ENCODE results near the gene DLL3.
A peak's percentile ranks its signal among the peaks of the same experiment; 100 is the strongest.
"Not testable (repeated sequence)": the region's sequence is repeated elsewhere in the genome, so short reads cannot be mapped to it uniquely, and the experiment has no call there.

Gene DLL3, protein sequence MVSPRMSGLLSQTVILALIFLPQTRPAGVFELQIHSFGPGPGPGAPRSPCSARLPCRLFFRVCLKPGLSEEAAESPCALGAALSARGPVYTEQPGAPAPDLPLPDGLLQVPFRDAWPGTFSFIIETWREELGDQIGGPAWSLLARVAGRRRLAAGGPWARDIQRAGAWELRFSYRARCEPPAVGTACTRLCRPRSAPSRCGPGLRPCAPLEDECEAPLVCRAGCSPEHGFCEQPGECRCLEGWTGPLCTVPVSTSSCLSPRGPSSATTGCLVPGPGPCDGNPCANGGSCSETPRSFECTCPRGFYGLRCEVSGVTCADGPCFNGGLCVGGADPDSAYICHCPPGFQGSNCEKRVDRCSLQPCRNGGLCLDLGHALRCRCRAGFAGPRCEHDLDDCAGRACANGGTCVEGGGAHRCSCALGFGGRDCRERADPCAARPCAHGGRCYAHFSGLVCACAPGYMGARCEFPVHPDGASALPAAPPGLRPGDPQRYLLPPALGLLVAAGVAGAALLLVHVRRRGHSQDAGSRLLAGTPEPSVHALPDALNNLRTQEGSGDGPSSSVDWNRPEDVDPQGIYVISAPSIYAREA

DNA sequence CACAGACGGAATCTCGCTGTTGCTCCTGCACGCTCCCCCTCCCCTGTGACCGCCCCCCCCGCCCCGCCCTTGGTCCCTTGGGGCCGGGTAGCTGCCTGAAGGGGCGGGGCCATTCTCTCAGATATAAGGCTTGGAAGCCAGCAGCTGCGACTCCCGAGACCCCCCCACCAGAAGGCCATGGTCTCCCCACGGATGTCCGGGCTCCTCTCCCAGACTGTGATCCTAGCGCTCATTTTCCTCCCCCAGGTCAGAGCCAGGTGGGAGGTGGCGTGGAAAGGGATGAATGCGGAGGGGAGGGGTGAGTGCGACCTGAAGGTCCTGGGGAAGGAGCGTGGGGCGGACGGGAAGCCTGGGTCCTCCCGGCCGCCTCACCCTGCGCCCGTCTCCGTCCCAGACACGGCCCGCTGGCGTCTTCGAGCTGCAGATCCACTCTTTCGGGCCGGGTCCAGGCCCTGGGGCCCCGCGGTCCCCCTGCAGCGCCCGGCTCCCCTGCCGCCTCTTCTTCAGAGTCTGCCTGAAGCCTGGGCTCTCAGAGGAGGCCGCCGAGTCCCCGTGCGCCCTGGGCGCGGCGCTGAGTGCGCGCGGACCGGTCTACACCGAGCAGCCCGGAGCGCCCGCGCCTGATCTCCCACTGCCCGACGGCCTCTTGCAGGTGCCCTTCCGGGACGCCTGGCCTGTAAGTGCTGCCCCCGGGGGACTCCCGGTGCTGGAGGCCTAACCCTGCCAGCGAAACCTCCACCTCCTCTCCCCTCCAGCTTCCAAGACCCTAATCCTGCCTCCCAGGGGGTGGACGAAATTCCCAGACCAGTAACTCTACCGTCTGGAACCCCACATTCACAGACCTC, at the start of gene DLL3:
TSS of gene DLL3 (plus strand) at position 150 of the 845 bp plus-strand sequence. CDS start at position 178, 28 bp downstream.
- peak within 1 kb of the TSS; percentile 76 for H3K4me3 Mint-ChIP-seq
- peak; percentile 43 for ATAC-seq (ENCODE audit: low read depth)
- H3K27me3 Mint-ChIP-seq, result peaks cover 23% of the 10 kb centered on the region
- H3K4me1 Mint-ChIP-seq, result peaks cover 24% of the 10 kb centered on the region
- no peaks in the 10 kb centered on the region for H3K9me3 Mint-ChIP-seq
- no peaks in the 10 kb centered on the region for H3K36me3 Mint-ChIP-seq
- no peak within 1 kb of the TSS for H3K27ac Mint-ChIP-seq
- peak in 1 of 2 donors; percentile 49 for DNase-seq (ENCODE audit: low spot score in 2 of 2)

DNA sequence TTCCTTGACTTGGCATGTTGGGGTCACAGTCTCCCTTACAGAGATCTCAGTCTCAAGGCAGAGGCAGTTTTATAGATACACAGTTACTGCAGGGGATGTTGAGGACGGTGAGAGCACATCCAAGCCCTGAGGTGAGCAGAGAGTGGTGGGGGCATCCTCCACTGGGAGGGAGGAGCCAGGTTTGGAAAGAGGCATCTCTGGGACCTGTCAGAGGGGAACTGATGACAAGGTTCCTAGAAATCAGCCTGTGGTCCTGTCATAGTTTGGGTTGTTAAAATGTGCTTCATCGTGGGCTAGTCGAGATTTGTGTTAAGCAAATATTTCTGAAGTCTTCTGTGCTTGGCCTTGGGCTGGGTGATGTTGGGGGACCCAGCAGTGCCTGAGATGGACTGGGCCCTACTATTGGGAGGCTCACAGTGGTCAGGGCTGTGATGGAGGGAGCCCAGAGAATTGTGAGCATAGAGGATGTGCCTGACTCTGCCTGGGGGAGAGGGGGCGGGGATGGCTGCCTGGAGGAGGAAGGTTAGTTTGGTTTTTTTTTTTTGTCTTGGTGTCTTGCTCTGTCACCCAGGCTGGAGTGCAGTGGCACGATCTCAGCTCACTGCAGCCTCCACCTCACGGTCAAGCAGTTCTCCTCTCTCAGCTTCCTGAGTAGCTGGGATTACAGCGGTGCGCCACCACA, 49.5 kb upstream of the DLL3 start:
- Mint-ChIP-seq H3K36me3 (peaks cover 29% of the 10 kb centered on the region), H3K9me3 (no peaks in the 10 kb centered on the region), H3K27me3 (no peaks in the 10 kb centered on the region), H3K27ac (peak overlapping the region; percentile 88), H3K4me3 (peak overlapping the region; percentile 74), H3K4me1 (peaks cover 56% of the 10 kb centered on the region)
- no peak for DNase-seq (ENCODE audit: low spot score in 2 of 2)
- no peak for ATAC-seq (ENCODE audit: low read depth)

DNA sequence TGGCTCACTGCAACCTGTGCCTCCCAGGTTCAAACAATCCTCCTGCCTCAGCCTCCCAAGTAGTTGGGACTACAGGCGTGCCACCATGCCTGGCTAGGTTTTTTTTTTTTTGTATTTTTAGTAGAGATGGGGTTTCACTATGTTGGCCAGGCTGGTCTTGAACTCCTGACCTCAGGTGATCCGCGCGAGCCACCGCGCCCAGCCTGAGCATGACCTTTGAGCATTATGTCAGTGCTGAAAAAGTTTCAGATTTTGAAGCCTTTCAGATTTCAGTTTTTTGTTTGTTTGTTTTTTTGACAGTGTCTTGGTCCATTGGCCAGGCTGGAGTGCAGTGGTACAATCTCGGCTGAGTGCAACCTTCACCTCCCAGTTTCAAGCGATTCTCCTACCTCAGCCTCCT, 47.5 kb upstream of the DLL3 start:
- H3K27me3 Mint-ChIP-seq; H3K4me3 Mint-ChIP-seq; ATAC-seq (ENCODE audit: low read depth); H3K9me3 Mint-ChIP-seq; DNase-seq (ENCODE audit: low spot score in 2 of 2): not testable (repeated sequence)
- H3K27ac Mint-ChIP-seq, result peak overlapping the region; percentile 32
- peaks cover 33% of the 10 kb centered on the region for H3K36me3 Mint-ChIP-seq
- H3K4me1 Mint-ChIP-seq, result peaks cover 54% of the 10 kb centered on the region

DNA sequence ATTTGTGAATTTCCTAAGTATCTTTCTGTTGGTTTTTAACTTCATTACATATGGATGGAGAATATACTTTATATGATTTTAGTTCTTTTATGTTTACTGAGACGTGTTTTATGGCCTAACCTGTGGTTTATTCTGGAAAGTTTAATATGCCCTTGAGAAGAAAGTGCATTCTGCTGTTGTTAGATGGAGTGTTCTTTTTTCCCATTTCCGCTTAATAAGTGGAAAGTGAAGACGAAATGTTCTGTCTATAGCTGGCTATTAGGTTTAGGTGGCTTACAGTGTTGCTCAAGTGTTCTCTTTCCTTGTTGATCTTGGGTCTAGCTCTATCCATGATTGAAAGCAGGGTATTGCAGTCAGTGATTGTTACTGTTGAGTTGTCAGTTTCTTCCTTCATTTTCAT, 35.3 kb upstream of the DLL3 start:
- Mint-ChIP-seq H3K4me1 (peaks cover 4% of the 10 kb centered on the region), H3K27me3 (no peaks in the 10 kb centered on the region), H3K36me3 (peaks cover 38% of the 10 kb centered on the region), H3K27ac (no peak overlapping the region), H3K4me3 (no peak overlapping the region), H3K9me3 (no peaks in the 10 kb centered on the region)
- ATAC-seq (ENCODE audit: low read depth), result no peak
- DNase-seq (ENCODE audit: low spot score in 2 of 2), result no peak

DNA sequence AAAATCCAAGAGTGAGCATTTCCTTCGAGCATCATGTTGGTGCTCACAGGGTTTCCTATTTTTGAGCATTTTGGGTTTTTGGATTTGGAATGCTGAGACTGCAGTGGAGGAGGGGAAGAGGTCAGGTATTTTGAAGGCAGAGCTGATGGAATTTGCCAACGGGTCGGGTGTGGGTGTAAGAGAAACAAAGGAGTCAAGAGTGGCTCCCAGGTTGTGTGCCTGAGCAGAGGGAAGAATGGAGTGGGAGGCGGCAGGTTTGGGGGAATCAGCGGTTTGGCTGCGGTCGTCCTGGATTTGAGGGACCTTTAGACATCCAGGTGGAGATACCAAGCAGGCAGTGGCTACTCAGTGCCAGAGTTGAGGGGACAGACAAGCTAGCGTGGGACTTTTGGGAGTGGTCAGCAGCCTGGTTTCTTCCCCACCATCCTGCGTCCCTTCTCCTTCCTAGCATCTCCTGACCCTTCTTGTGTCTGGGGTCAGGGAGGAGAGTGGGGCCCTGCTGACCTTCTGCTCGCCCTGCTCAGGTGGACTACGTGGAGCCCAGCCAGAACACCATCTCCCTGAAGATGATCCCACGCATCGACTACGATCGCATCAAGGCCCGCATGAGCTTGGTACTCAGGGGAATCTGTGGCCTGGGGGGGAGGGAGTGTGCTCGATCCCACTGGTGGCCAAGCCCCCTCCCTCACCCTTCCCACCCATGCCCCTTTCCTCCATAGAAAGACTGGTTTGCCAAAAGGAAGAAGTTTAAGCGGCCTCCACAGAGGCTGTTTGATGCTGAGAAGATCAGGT, 32.6 kb upstream of the DLL3 start:
- Mint-ChIP-seq H3K36me3 (peaks cover 35% of the 10 kb centered on the region), H3K9me3 (no peaks in the 10 kb centered on the region), H3K4me1 (no peaks in the 10 kb centered on the region), H3K4me3 (no peak overlapping the region), H3K27ac (no peak overlapping the region), H3K27me3 (no peaks in the 10 kb centered on the region)
- ATAC-seq (ENCODE audit: low read depth) (no peak), DNase-seq (ENCODE audit: low spot score in 2 of 2) (no peak)

DNA sequence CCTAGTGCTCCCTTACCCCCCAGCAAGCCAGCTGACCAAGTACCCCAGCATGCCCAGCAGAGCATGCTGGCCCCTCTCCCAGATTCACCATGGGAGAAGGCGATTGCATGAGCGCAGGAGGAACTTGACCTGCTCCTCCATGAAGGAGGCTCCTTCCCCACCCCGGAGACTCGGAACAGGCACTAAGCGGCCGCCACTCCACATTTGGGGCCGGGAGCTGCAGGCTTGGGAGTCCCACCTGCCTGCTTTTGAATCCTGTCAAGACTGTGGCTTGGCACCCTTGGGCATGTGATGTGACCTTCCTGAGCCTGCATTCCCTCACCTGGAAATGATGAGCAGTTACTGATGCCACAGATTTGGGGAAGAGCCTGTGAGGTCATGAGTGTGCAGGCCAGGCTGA, 30.8 kb upstream of the DLL3 start:
- DNase-seq (ENCODE audit: low spot score in 2 of 2), result no peak
- Mint-ChIP-seq H3K9me3 (no peaks in the 10 kb centered on the region), H3K36me3 (peaks cover 42% of the 10 kb centered on the region), H3K27me3 (no peaks in the 10 kb centered on the region), H3K4me3 (no peak overlapping the region), H3K27ac (no peak overlapping the region), H3K4me1 (peaks cover 3% of the 10 kb centered on the region)
- no peak for ATAC-seq (ENCODE audit: low read depth)

DNA sequence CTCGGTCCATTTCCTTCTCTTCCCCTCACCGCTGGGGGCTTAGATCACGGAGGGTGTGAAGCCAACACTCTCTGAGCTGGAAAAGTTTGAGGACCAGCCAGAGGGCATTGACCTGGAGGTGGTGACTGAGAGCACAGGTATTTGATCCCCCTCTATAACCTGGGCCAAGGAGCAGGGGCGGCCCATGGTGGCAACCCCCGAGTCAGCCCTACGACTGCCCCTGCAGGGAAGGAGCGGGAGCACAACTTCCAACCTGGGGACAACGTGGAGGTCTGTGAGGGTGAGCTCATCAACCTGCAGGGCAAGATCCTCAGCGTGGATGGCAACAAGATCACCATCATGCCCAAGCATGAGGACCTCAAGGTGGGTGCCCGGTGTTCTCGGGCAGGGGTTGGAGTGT, 29.7 kb upstream of the DLL3 start:
- Mint-ChIP-seq H3K27me3 (no peaks in the 10 kb centered on the region), H3K4me1 (peaks cover 5% of the 10 kb centered on the region), H3K27ac (peak overlapping the region; percentile 24), H3K9me3 (no peaks in the 10 kb centered on the region), H3K4me3 (no peak overlapping the region), H3K36me3 (peaks cover 40% of the 10 kb centered on the region)
- ATAC-seq (ENCODE audit: low read depth), result no peak
- DNase-seq (ENCODE audit: low spot score in 2 of 2), result no peak

DNA sequence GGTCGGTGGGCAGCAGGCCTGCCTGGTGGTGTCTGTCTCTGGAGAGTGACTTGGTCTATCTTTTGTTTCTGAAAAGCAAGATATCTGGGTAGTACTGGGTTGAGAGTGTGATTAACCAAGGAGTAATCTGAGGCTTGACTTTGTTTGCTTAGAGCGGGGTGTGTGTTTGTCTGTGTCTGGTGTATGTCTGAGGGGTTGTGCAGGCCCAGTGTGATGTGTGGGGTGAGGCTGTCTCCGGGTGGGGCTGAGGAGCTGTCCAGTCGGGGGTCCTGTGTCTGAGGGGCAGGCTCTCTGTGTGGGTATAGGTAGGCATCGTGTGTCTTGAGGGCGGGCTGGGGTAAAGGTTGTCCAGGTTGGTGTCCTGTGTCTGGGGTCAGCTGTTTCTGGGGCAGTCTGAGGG, 29.2 kb upstream of the DLL3 start:
- Mint-ChIP-seq H3K27ac (peak overlapping the region; percentile 24), H3K4me1 (peaks cover 9% of the 10 kb centered on the region), H3K36me3 (peaks cover 46% of the 10 kb centered on the region), H3K9me3 (no peaks in the 10 kb centered on the region), H3K27me3 (no peaks in the 10 kb centered on the region), H3K4me3 (no peak overlapping the region)
- no peak for ATAC-seq (ENCODE audit: low read depth)
- no peak for DNase-seq (ENCODE audit: low spot score in 2 of 2)

DNA sequence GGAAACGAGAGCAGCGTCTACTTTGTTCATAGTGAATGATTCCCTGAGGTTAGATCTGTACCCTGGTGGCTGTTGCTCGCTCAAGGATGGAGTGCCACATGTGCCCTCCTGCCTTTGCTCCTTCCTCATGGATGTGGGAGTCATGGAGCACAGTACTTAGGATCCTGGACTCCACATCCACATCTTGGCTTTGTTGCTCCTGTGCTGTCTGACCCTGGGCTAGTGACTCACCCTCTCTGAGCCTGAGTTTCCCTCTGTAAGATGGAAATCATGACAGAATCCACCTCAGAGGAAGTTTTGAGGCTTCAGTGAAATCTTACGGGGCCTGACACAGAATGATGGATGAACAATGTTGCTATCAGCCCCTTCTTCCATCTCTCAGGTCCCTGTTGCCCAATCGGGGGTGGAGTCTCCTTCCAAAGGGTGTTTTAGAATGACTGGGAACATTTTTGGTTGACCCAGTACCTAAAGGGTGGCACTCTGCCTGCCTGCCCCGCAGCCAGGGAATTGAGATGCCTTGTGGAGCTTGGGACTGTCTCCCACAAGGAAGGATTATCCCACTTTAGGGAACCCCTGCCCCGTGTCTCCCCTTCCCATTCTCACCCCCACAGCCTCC, 27.9 kb upstream of the DLL3 start:
- Mint-ChIP-seq H3K4me1 (peaks cover 9% of the 10 kb centered on the region), H3K27ac (no peak overlapping the region), H3K27me3 (no peaks in the 10 kb centered on the region), H3K4me3 (no peak overlapping the region), H3K9me3 (no peaks in the 10 kb centered on the region), H3K36me3 (peaks cover 45% of the 10 kb centered on the region)
- ATAC-seq (ENCODE audit: low read depth) (no peak), DNase-seq (ENCODE audit: low spot score in 2 of 2) (no peak)

DNA sequence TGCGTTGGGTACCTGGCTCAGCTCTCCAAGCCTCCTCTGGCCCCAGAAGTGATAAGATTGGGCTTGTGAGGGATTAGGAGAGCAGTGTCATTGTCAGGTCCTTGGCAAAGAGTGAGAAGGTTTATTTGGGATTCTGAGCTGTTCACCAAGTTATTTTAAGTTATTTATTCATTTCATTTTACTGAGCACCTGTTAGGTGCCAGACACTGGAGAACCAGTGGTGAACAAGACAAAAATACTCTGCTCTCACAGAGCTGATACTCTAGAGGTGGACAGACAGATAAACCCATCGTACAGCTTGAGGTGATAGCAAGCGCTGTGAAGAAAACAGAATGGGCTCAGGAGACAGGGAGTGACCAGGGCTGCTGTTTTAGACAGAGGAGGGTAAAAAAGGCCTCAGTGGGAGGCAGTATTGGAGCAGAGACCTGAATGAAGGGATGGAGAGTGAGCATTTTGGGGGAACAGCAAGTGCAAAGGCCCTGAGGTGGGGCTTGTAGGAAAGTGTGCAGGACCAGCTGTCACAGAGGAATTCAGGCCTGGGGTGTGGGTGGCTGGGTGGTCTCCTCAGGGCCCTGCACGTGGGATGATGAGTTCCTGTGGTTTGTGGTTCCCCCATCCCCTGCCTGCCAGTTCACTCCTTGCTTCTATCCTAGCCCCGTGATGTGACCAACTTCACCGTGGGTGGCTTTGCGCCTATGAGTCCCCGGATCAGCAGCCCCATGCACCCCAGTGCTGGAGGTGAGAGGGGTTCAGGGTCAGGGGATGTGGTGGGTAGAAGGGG, 26.8 kb upstream of the DLL3 start:
- Mint-ChIP-seq H3K27ac (no peak overlapping the region), H3K4me3 (no peak overlapping the region), H3K27me3 (no peaks in the 10 kb centered on the region), H3K9me3 (no peaks in the 10 kb centered on the region), H3K4me1 (peaks cover 9% of the 10 kb centered on the region), H3K36me3 (peaks cover 44% of the 10 kb centered on the region)
- ATAC-seq (ENCODE audit: low read depth) (no peak), DNase-seq (ENCODE audit: low spot score in 2 of 2) (no peak)

DNA sequence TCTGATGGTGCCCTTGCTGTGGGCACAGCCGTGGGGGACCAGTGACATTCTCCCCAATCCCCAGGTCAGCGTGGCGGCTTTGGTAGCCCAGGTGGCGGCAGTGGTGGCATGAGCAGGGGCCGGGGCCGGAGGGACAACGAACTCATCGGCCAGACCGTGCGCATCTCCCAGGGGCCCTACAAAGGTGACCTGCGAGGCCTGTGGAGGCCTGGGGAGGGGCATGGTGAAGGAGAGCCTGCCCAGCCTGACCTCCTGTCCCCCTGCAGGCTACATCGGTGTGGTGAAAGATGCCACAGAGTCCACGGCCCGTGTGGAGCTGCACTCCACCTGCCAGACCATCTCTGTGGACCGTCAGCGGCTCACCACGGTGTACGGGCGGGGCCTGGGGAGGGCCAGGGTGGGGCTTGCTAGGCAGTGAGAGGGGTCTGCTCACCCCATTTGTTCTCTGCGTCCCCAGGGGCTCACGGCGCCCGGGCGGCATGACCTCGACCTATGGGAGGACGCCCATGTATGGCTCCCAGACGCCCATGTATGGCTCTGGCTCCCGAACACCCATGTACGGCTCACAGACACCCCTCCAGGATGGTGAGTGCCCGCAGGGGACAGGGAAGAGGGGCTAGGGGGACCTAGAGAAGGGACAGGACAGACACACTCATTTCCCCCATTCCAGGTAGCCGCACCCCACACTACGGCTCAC, 25.9 kb upstream of the DLL3 start:
- DNase-seq (ENCODE audit: low spot score in 2 of 2), result no peak
- peaks cover 9% of the 10 kb centered on the region for H3K4me1 Mint-ChIP-seq
- H3K9me3 Mint-ChIP-seq, result no peaks in the 10 kb centered on the region
- no peak overlapping the region for H3K27ac Mint-ChIP-seq
- peaks cover 44% of the 10 kb centered on the region for H3K36me3 Mint-ChIP-seq
- no peaks in the 10 kb centered on the region for H3K27me3 Mint-ChIP-seq
- no peak for ATAC-seq (ENCODE audit: low read depth)
- no peak overlapping the region for H3K4me3 Mint-ChIP-seq

DNA sequence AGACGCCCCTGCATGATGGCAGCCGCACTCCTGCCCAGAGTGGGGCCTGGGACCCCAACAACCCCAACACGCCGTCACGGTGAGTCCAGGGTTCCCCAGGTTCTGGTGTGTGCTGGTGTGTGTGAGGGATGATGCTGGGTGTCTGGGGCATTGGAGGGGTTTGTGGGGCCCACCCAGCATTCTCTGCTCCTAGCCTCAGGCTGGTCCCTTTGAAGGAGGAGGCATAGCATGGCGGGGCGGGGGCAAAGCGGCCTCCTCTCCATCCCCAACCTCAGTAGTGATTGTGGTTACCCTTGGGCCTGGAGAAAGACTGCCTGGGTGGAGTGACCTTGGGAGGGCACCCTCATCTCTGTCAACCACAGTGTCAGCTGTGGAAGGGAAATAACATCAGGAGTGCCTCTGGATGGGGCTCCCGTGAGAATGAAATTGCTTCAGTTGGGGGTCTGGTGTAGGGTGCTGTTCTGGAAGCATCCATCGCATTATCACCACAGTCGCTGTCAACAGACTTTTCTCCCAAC, 25.2 kb upstream of the DLL3 start:
- Mint-ChIP-seq H3K36me3 (peaks cover 41% of the 10 kb centered on the region), H3K27me3 (no peaks in the 10 kb centered on the region), H3K4me1 (peaks cover 9% of the 10 kb centered on the region), H3K4me3 (no peak overlapping the region), H3K9me3 (no peaks in the 10 kb centered on the region), H3K27ac (no peak overlapping the region)
- no peak for ATAC-seq (ENCODE audit: low read depth)
- DNase-seq (ENCODE audit: low spot score in 2 of 2), result no peak

Data from memory B cell (primary cell).